SH-SY5Y (cell line): ENCODE data around the gene CCM2.

ENCODE experiments used
- GATA2 ChIP-seq: IDR thresholded peaks from 2 replicates; pipeline ENCODE4 v1.6.1; 2011; ENCODE audit warnings: mild to moderate bottlenecking, low read depth, low read length
- GATA3 ChIP-seq: IDR thresholded peaks from 2 replicates; pipeline ENCODE4 v1.6.1; 2011; ENCODE audit warnings: low read depth, mild to moderate bottlenecking, low read length, moderate library complexity

The CCM2 gene

GRCh38 chr7:45000093-45001032 lies at the start of gene CCM2:
TSS of gene CCM2 (plus strand) at chr7:45000201. CDS start at chr7:45000334, 133 bp downstream.
- TF ChIP-seq GATA2 (no peak), GATA3 (no peak)

GRCh38 chr7:44953156-44953555 lies 46.8 kb upstream of the CCM2 start:
- no peak for TF ChIP-seq GATA3
- TF ChIP-seq GATA2 = no peak

GRCh38 chr7:44955733-44956132 lies 44.3 kb upstream of the CCM2 start:
- no peak for TF ChIP-seq GATA2
- TF ChIP-seq GATA3 = no peak

GRCh38 chr7:44956157-44956766 lies 43.7 kb upstream of the CCM2 start:
- TF ChIP-seq GATA2 (no peak), GATA3 (no peak)

- TF ChIP-seq GATA2 = no peak
- TF ChIP-seq GATA3 = no peak
Measured at GRCh38 chr7:44958645-44959344, 41.2 kb upstream of the CCM2 start.

- no peak for TF ChIP-seq GATA2
- TF ChIP-seq GATA3 = no peak
Measured at GRCh38 chr7:44959433-44959951, 40.5 kb upstream of the CCM2 start.

GRCh38 chr7:44960011-44960580 lies 39.9 kb upstream of the CCM2 start:
- TF ChIP-seq GATA2 (no peak), GATA3 (no peak)

- TF ChIP-seq GATA3 (no peak), GATA2 (no peak)
Measured at GRCh38 chr7:44961844-44962482, 38.0 kb upstream of the CCM2 start.

- TF ChIP-seq GATA2 (no peak), GATA3 (no peak)
Measured at GRCh38 chr7:44962483-44963251, 37.3 kb upstream of the CCM2 start.

- TF ChIP-seq GATA2 = no peak
- TF ChIP-seq GATA3 = no peak
Measured at GRCh38 chr7:44963364-44964290, 36.4 kb upstream of the CCM2 start.

GRCh38 chr7:44964384-44964830 lies 35.6 kb upstream of the CCM2 start:
- TF ChIP-seq GATA3 (no peak), GATA2 (no peak)
